Endothelial cell (in vitro differentiated cells): ENCODE measurements around the gene ZNF521. TPM values are rescaled to one million over a fixed set of nuclear protein-coding genes. Genes with fewer than 3 reads are reported as not detected.
A peak's percentile ranks its signal among the peaks of the same experiment; 100 is the strongest.

Experiments used
- DNase-seq: peaks from one replicate; pipeline ENCODE4 v3.0.0; 2021; ENCODE audit warnings: low spot score
- H3K27ac Mint-ChIP-seq: one replicate; pipeline ENCODE4 v1.8.0; 2021; ENCODE audit warnings: mixed read lengths, inconsistent platforms; ENCODE audit not compliant: unreplicated experiment
- H3K27me3 Mint-ChIP-seq: one replicate; pipeline ENCODE4 v1.8.0; 2021; ENCODE audit warnings: mild to moderate bottlenecking, moderate library complexity, mixed read lengths, inconsistent platforms; ENCODE audit not compliant: unreplicated experiment
- H3K36me3 Mint-ChIP-seq: one replicate; pipeline ENCODE4 v1.8.0; 2021; ENCODE audit warnings: mild to moderate bottlenecking, low read depth, mixed read lengths, inconsistent platforms; ENCODE audit not compliant: unreplicated experiment
- H3K4me1 Mint-ChIP-seq: one replicate; pipeline ENCODE4 v1.8.0; 2021; ENCODE audit warnings: mild to moderate bottlenecking, mixed read lengths, inconsistent platforms; ENCODE audit not compliant: unreplicated experiment
- H3K4me3 Mint-ChIP-seq: one replicate; pipeline ENCODE4 v1.8.0; 2021; ENCODE audit warnings: mild to moderate bottlenecking, mixed read lengths, inconsistent platforms; ENCODE audit not compliant: unreplicated experiment
- H3K9me3 Mint-ChIP-seq: one replicate; pipeline ENCODE4 v1.8.0; 2021; ENCODE audit warnings: mixed read lengths, inconsistent platforms; ENCODE audit not compliant: unreplicated experiment
- CTCF ChIP-seq: fragments of 200-600 bp; sonication (generic); IDR thresholded peaks from one replicate; pipeline ENCODE4 v1.5.0; 2021; ENCODE audit warnings: antibody characterized with exemption; ENCODE audit not compliant: unreplicated experiment
- total RNA-seq: library from RNA; stranded (reverse); fragmentation: NEBNext Ultra II Directional; extraction: Animal tissue kit (Norgen Biotek cat#: 25700); gene quantifications from one replicate; pipeline ENCODE4 v1.2.1, GENCODE V29; 2021; ENCODE audit not compliant: unreplicated experiment

The ZNF521 gene
- total RNA-seq, 1 donor from 2014 or later: 238 TPM

GRCh38 chr18:25348386-25349130 lies 3.4 kb downstream of the ZNF521 start:
- peak overlapping the region; percentile 98 for H3K4me3 Mint-ChIP-seq
- peaks cover 15% of the 10 kb centered on the region for H3K36me3 Mint-ChIP-seq
- peaks cover 45% of the 10 kb centered on the region for H3K4me1 Mint-ChIP-seq
- peaks cover 13% of the 10 kb centered on the region for H3K27me3 Mint-ChIP-seq
- TF ChIP-seq CTCF: no peak
- no peak for DNase-seq
- H3K27ac Mint-ChIP-seq: peak overlapping the region; percentile 91
- H3K9me3 Mint-ChIP-seq: no peaks in the 10 kb centered on the region

DNA sequence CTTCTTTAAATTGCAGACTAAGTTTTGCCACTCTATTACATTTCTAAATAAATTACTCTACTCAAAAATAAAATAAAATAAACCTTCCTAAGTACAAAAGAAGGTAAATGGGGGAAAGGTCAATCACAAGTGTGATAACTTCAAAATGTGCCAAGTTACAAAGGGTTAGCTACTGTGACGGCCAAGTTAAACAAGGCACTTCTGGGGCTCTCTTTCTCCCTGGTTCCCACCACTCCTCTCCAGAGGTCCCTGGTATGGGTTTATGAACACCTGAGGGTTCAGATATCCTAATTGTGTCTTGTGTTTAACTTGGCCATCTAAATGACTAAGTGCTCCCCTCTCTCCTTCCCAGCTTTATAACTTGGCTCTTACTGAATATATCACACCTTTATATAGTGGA lies 5.4 kb downstream of the ZNF521 start:
- Mint-ChIP-seq H3K27ac (no peak overlapping the region), H3K4me3 (no peak overlapping the region), H3K36me3 (peaks cover 19% of the 10 kb centered on the region), H3K4me1 (peaks cover 51% of the 10 kb centered on the region), H3K27me3 (peaks cover 18% of the 10 kb centered on the region), H3K9me3 (no peaks in the 10 kb centered on the region)
- TF ChIP-seq CTCF: no peak
- DNase-seq: no peak

DNA sequence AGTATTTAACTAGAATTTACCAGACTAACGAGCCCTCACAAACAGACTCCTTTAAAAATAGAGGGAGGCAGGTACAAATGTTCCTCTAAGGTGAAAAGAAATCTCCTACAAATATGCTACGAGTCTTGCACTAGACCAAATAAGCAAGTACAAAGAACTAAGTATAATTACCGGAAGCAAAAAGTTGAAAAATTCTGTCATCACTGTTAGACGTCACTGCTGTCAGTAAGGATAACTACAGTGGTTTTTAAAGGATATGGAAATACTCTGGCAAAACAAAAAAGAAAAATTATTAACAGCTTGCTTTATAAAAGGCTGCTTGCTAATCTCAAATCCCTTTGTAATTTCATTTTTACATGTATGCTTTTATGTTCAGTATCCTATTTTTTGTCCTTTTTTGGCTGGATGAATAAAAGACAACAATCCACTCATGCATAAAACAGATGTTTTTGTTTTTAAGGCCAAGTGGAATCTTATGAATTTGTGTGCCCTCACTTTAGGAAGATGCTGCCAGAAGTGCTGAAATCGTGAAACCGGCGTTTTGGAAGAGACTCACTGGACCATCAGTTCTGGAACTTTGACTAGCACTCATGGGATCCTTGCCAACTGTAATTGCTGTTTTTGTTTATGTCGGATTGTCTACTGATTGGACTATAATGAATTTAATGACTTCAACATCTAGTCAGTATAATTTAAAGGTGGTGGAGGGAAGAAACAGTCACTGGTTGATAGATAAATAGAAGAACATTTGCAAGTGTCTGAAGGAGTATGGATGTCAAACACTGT lies 6.7 kb downstream of the ZNF521 start:
- DNase-seq: no peak
- H3K4me1 Mint-ChIP-seq: peaks cover 48% of the 10 kb centered on the region
- peaks cover 14% of the 10 kb centered on the region for H3K36me3 Mint-ChIP-seq
- no peaks in the 10 kb centered on the region for H3K9me3 Mint-ChIP-seq
- peaks cover 14% of the 10 kb centered on the region for H3K27me3 Mint-ChIP-seq
- H3K4me3 Mint-ChIP-seq: peak overlapping the region; percentile 68
- TF ChIP-seq CTCF: no peak
- peak overlapping the region; percentile 40 for H3K27ac Mint-ChIP-seq

DNA sequence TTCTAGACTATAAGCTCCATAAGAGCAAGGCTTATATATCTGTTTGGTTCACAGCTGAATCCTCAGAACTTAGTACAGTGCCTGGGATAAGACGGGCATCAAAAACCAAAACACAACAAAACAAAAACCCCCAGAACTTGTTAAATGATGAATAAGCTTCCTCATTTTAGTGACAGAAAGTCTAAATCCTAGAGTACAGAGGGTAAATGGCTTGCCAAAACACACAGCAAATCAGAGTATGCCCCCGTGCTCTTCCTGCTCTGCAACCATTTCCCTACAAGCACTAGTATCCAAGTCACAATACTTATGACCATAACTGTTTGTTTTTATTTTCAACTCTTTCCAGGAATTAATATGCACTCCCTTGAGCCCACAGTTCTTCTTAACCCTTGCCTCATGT lies 10.1 kb downstream of the ZNF521 start:
- Mint-ChIP-seq H3K4me1 (peaks cover 45% of the 10 kb centered on the region), H3K9me3 (no peaks in the 10 kb centered on the region), H3K27ac (no peak overlapping the region), H3K4me3 (peak overlapping the region; percentile 74), H3K27me3 (peaks cover 8% of the 10 kb centered on the region), H3K36me3 (peaks cover 4% of the 10 kb centered on the region)
- no peak for TF ChIP-seq CTCF
- DNase-seq: no peak

DNA sequence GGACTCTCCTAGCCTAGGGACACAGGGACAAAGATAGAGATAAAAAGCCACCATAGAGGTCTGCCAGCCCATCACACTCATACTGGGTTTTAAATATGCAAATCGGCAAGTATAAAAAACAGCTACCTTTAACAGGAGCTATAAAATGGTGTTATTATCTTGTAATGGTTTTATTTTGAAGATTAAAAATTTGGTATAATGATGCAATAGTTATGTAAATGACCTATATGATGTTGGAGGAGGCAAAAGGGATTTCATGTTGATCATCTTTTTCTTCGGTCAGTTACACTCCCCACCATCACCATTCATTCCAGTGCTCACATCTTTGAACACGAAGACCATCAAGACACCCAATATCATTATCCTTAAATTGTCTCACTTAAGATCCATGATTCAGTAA lies 11.2 kb downstream of the ZNF521 start:
- DNase-seq: no peak
- no peak for TF ChIP-seq CTCF
- Mint-ChIP-seq H3K36me3 (peaks cover 4% of the 10 kb centered on the region), H3K4me3 (no peak overlapping the region), H3K27me3 (peaks cover 8% of the 10 kb centered on the region), H3K9me3 (no peaks in the 10 kb centered on the region), H3K27ac (no peak overlapping the region), H3K4me1 (peaks cover 48% of the 10 kb centered on the region)
